OCI-LY3 (cell line): ENCODE measurements around the gene THRB.

ENCODE experiments used
- CTCF ChIP-seq: fragments of 200-600, 300-600 bp; sonication (generic); IDR thresholded peaks from 2 replicates; pipeline ENCODE4 v1.5.1; 2014; ENCODE audit warnings: antibody characterized with exemption, low read length, low read depth
- EZH2phosphoT487 ChIP-seq: fragments of 200-600 bp; shearing (Covaris generic); IDR thresholded peaks from 2 replicates; pipeline ENCODE4 v1.6.1; 2018; ENCODE audit warnings: antibody characterized with exemption, mixed run types, low read depth

- TF ChIP-seq CTCF: no peak
- TF ChIP-seq EZH2phosphoT487: no peak
Measured at GRCh38 chr3:24437326-24437725, 57.3 kb downstream of the THRB start.
